Esophagus squamous epithelium (tissue), 5 donors: Measurements from ENCODE around the gene TMEM238. TPM values are rescaled to one million over a fixed set of nuclear protein-coding genes. Genes with fewer than 3 reads are reported as not detected.
"Not testable (repeated sequence)": the region's sequence is repeated elsewhere in the genome, so short reads cannot be mapped to it uniquely, and the experiment has no call there.

Source experiments
- DNase-seq: peaks from one replicate; lab custom pipeline; 2025; lab: John Stamatoyannopoulos, UW
- H3K27ac ChIP-seq, 4 donors: fragments of 200-600 bp; sonication (generic); one replicate each; pipeline ENCODE4 v1.5.1; 2016 to 2019; ENCODE audit warnings: mild to moderate bottlenecking in 1 of 4
- H3K27me3 ChIP-seq, 4 donors: fragments of 200-600 bp; sonication (generic); 1 replicate in 3 of 4; 2 replicates in 1 of 4; pipeline versions ENCODE4 v1.5.1 to v1.6.0; 2017 to 2021; ENCODE audit warnings: antibody characterized with exemption in 1 of 4
- H3K36me3 ChIP-seq, 3 donors: fragments of 200-600 bp; sonication (generic); one replicate each; pipeline ENCODE4 v1.5.1; 2016 to 2019
- H3K4me1 ChIP-seq, 3 donors: fragments of 200-600 bp; sonication (generic); one replicate each; pipeline ENCODE4 v1.5.1; 2017 to 2019
- H3K4me3 ChIP-seq, 4 donors: fragments of 200-600 bp; sonication (generic); 1 replicate in 3 of 4; 2 replicates in 1 of 4; pipeline ENCODE4 v1.5.1; 2016 to 2019; ENCODE audit warnings: mild to moderate bottlenecking in 2 of 4, moderate library complexity in 1 of 4
- H3K9me3 ChIP-seq, 3 donors: fragments of 200-600 bp; sonication (generic); one replicate each; pipeline ENCODE4 v1.5.1; 2016 to 2019
- POLR2A ChIP-seq, 4 donors: fragments of 450-650 bp; IDR thresholded peaks; one replicate each; pipeline ENCODE4 v1.6.1; 2017; ENCODE audit warnings: antibody characterized with exemption in 4 of 4, mild to moderate bottlenecking in 4 of 4, moderate library complexity in 3 of 4
- WGBS, 2 donors: methylation state at CpG; one replicate each; pipeline ENCODE4 v1.1.5; 2018; 5-methylcytosine and 5-hydroxymethylcytosine counted together
- intact Hi-C: fragments of 100-400 bp; cut with DNase I; formaldehyde crosslinking; loops from one replicate; pipeline ENCODE4 v1.15.0; 2022
- total RNA-seq, 4 donors: library from RNA; depleted of rRNA; stranded (reverse); fragments of >200 nt; gene quantifications; one replicate each; pipeline ENCODE4 v1.1.0, GENCODE V29; 2016
- TF ChIP-seq, protein P1 (sequence below), 6 experiments: fragments of 450-650 bp in 4 of 6; fragments of 200-600 bp in 2 of 6; sonication (generic) in 2 of 6; IDR thresholded peaks; one replicate each; pipeline ENCODE4 v1.5.1; 2016 to 2019; ENCODE audit warnings: antibody characterized with exemption in 6 of 6, mild to moderate bottlenecking in 4 of 6, moderate library complexity in 4 of 6
- donor health status: DM: yes; HTN: yes; CAD: no.

The TMEM238 gene
- total RNA-seq, 4 donors from 2014 or later, result 11.9 to 41.8 (median 27.1) TPM

DNA sequence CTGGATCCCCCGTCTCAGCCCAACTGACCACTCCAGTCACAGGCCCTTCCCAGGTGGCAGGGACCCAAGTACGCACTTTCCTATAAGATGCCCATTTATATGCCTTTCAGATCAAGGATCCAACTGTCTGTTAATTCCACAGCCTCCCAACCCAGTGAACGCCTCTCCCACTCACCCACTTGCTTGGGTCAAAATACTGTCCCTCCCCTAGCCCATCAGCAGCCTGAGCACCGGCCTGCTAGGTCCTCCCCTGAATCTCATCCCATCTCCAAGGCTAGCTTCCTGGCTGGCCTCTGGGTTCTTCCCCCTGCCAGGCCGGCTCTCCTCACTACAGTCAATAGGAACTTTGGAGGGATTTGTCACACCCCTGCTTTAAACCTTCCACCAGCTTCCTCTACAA is 21.5 kb upstream of the TMEM238 start:
- intact Hi-C loops, result no loop called here
- Histone ChIP-seq H3K4me3 (no peak overlapping the region), H3K27me3 (no peaks in the 10 kb centered on the region), H3K4me1 (peaks cover 31 to 73% (median 34%) of the 10 kb centered on the region in 3 donors), H3K27ac (no peak overlapping the region), H3K9me3 (no peaks in the 10 kb centered on the region), H3K36me3 (peaks cover 24 to 55% (median 26%) of the 10 kb centered on the region in 3 donors)
- WGBS, 2 donors, result 77 to 93% methylated on average over 5 of the region's 5 CpGs
- TF ChIP-seq, protein P1, sequence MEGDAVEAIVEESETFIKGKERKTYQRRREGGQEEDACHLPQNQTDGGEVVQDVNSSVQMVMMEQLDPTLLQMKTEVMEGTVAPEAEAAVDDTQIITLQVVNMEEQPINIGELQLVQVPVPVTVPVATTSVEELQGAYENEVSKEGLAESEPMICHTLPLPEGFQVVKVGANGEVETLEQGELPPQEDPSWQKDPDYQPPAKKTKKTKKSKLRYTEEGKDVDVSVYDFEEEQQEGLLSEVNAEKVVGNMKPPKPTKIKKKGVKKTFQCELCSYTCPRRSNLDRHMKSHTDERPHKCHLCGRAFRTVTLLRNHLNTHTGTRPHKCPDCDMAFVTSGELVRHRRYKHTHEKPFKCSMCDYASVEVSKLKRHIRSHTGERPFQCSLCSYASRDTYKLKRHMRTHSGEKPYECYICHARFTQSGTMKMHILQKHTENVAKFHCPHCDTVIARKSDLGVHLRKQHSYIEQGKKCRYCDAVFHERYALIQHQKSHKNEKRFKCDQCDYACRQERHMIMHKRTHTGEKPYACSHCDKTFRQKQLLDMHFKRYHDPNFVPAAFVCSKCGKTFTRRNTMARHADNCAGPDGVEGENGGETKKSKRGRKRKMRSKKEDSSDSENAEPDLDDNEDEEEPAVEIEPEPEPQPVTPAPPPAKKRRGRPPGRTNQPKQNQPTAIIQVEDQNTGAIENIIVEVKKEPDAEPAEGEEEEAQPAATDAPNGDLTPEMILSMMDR (IDR thresholded peaks at IDR 0.05), result no peak
- TF ChIP-seq POLR2A (IDR thresholded peaks at IDR 0.05), result no peak
- DNase-seq, result no peak

DNA sequence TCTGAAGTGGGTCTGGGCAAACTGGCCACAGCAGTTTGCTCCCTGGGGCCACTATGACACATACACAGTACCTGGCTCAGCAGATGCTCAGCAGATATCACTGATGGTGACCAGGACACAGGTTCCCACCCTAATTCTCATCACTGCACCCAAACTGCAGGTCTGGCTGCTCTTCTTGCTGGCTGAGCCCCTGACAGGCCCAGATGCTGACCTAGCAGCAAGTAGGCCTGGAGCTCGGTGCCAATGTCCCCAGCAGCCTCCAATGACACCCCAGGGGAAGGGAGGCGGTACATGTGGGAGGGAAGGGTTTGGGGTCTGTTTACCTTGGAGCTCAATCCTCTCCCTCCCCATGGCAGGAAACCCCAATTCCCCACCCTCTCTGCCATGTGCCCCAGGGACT is 18.4 kb upstream of the TMEM238 start:
- peaks cover 24 to 63% (median 26%) of the 10 kb centered on the region in 3 donors for H3K36me3 ChIP-seq
- no peaks in the 10 kb centered on the region for H3K27me3 ChIP-seq
- H3K4me3 ChIP-seq, result no peak overlapping the region
- H3K9me3 ChIP-seq, result no peaks in the 10 kb centered on the region
- peaks cover 31 to 93% (median 43%) of the 10 kb centered on the region in 3 donors for H3K4me1 ChIP-seq
- no peak for DNase-seq
- no peak overlapping the region for H3K27ac ChIP-seq
- 57 to 83% methylated on average over 1 to 2 of the region's 2 CpGs for WGBS, 2 donors
- TF ChIP-seq POLR2A (IDR thresholded peaks at IDR 0.05), result no peak
- TF ChIP-seq, protein P1 (IDR thresholded peaks at IDR 0.05), result no peak
- intact Hi-C loops, result no loop called here

DNA sequence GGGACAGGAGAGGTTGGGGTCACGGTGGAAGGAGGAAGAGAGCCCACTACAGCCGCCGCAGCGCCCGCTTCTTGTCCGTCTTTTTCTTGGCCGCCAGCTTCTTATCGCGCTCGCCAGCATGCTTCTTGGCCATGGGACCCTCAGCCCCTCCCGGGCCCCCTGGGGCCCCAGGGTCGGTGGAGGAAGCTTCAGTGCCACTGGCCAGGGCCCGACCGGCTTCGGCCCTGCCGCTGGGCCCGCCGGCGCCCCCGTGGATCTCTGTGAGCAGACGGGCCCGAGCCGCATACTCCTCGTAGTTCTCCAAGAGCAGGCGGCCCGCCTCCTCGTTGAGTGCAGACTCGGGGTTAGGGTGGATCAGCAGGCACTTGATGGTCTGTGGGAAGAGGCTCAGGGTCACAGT is 17.3 kb upstream of the TMEM238 start:
- WGBS, 2 donors, result no CpG with 5 or more reads among the region's 28 CpGs
- Histone ChIP-seq H3K4me1 (peaks cover 23 to 82% (median 38%) of the 10 kb centered on the region in 3 donors), H3K36me3 (peaks cover 24 to 63% (median 26%) of the 10 kb centered on the region in 3 donors), H3K27ac (peak overlapping the region in 1 of 4 donors; percentile 81)
- DNase-seq, intact Hi-C loops, H3K9me3 ChIP-seq, H3K27me3 ChIP-seq, H3K4me3 ChIP-seq: not testable (repeated sequence)

DNA sequence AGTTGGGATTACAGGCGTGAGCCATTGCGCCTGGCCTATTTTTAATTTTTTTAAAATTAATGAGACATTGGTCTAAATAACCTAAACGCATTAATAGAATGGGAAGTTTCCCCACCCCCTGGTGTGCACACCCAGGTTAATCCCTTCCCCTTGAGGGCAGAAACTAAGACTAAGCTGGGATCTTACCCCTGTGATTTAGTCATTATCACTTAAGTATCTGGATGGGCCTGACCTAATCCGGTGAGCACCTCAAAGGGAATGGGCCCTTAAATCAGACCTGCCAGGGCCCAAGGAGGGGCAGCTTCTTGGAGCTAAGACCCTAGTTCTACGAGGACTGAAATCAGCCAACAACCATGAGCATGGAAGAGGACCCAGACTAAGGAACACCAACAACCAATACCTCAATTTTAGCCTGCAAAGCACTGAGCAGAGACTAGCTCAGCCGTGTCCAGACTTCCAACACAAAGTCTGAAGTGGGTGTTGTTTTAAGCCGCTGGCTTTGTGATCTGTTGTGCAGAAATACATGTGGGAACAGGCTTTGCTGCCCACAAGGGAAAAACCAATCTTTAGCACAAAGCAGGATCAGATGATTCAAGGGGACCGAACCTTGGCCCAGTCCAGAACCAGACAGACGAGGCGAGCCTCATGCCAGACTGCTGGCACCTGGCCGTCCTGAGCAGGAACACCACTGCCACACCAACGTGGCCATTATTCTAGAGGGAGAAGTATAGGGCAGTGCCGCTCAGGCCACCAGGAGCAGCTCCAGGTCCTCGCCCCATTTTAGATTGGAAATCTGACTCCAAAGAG is 16.4 kb upstream of the TMEM238 start:
- intact Hi-C loops, result no loop called here
- Histone ChIP-seq H3K36me3 (peaks cover 24 to 56% (median 26%) of the 10 kb centered on the region in 3 donors), H3K9me3 (no peaks in the 10 kb centered on the region), H3K4me1 (peaks cover 14 to 73% (median 28%) of the 10 kb centered on the region in 3 donors), H3K4me3 (no peak overlapping the region), H3K27ac (peak overlapping the region; percentile 64 to 81 (median 68)), H3K27me3 (no peaks in the 10 kb centered on the region)
- 34 to 64% methylated on average over 13 to 14 of the region's 14 CpGs for WGBS, 2 donors
- TF ChIP-seq, protein P1 (IDR thresholded peaks at IDR 0.05), result no peak
- no peak for TF ChIP-seq POLR2A (IDR thresholded peaks at IDR 0.05)
- no peak for DNase-seq

DNA sequence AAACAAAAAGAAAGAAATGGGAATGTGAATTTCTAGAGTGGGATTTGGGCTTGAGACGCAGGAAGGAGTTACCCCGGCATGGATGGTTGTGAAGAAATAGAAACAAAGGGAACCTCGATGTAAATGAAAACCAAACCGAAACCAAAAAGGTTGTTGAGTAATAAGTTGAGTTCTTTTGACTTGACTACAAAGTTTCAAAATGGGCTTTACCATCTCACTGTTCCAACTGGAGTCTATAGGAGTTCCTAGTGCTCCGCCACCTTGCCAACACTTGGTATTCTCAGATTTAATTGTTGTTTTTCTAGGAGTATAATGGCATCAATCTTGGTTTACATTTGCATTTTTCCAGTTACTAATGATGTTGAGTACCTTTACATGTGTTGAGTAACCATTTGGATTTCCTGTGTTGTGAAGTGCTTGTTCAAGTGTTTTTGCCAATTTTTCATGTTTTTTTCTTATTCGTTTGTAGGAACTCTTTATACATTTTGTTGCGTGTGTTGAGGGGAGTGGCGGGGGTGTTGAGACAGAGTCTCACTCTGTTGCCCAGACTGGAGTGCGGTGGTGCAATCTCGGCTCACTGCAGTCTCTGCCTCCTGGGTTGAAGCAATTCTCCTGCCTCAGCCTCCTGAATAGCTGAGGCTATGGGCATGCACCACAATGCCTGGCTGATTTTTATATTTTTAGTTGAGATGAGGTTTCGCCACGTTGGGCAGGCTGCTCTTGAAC is 14.3 kb upstream of the TMEM238 start:
- TF ChIP-seq, protein P1 (IDR thresholded peaks at IDR 0.05), result no peak
- no peak for TF ChIP-seq POLR2A (IDR thresholded peaks at IDR 0.05)
- intact Hi-C loops, result no loop called here
- no peak overlapping the region for H3K27ac ChIP-seq
- DNase-seq, result no peak
- peaks cover 18 to 35% (median 19%) of the 10 kb centered on the region in 3 donors for H3K36me3 ChIP-seq
- H3K27me3 ChIP-seq, result no peaks in the 10 kb centered on the region
- H3K4me1 ChIP-seq, result peaks cover 14 to 54% (median 25%) of the 10 kb centered on the region in 3 donors
- WGBS, 2 donors, result 56 to 69% methylated on average over 10 to 11 of the region's 12 CpGs
- no peak overlapping the region for H3K4me3 ChIP-seq
- no peaks in the 10 kb centered on the region for H3K9me3 ChIP-seq
